ENCODE measurements around the gene OLA1. TPM values are rescaled to one million over a fixed set of nuclear protein-coding genes. Genes with fewer than 3 reads are reported as not detected.

OLA1 gene
- total and polyA plus RNA-seq, 9 of the 15 experiments (the other 6 are each of a cell fraction or from before 2014, with no cell fraction given) = 208 to 353 (median 225) TPM

DNA sequence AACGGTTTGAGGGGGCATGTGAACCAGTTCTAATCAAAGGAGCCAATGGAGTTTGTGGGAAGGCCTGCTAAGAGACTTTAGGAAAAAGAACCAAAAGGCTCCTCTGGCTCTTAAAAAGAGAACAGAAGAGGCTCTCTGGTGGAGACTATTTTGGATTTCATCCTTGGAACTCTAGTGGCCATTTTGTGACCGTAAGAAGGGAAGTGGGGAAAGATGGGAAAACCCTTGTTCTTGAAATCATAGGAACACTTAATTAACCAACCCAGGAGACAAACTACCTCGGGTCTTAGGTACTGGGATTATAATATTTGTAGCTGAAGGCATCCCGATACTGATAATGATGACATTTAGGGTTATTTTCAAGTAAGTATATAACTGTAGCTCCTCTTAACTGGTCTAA is 157.9 kb downstream of the OLA1 start:
- peaks cover 18% of the 10 kb centered on the region; the same call in 2 of the 3 replicates for H3K36me3 ChIP-seq (ENCODE audit: control insufficient read depth, insufficient read depth, low read length)
- H4K20me1 ChIP-seq (replicated peaks; ENCODE audit: control insufficient read depth, insufficient read depth, low read length) = no peaks in the 10 kb centered on the region
- ChIA-PET CTCF (ENCODE audit: low intra/inter-chr PET ratio) (interaction anchor here (0.7 kb wide), 1 partner anchor 15 kb away, joined by 3 read pairs; no protein-coding TSS in a partner anchor), POLR2A (no interaction called here)
- intact Hi-C loops (cut with micrococcal nuclease) (no loop called here), in situ Hi-C loops (cut with MboI) (no loop called here)
- no peaks in the 10 kb centered on the region for H3K9me1 ChIP-seq (ENCODE audit: control insufficient read depth, insufficient read depth, low read length)
- 85% methylated on average over 4 of the region's 4 CpGs for WGBS (ENCODE audit: insufficient coverage, low coverage, missing lambda C conversion rate)
- DNase-seq (ENCODE audit: extremely low read depth in 1 of 4, low spot score in 3 of 4) (no peak), ATAC-seq (no peak), FAIRE-seq (no peak)
- no peak overlapping the region for H3K27ac ChIP-seq (ENCODE audit: extremely low read depth, low read depth, low read length)
- no peak overlapping the region for H3K4me3 ChIP-seq
- no peaks in the 10 kb centered on the region for H3K9me3 ChIP-seq (replicated peaks; ENCODE audit: control insufficient read depth, insufficient read depth, low read depth, low read length)
- H2AFZ ChIP-seq (ENCODE audit: low read depth, low read length) = no peak overlapping the region
- H3K4me2 ChIP-seq (ENCODE audit: insufficient read depth, low read length) = no peak overlapping the region
- H3K4me1 ChIP-seq (replicated peaks in 1 of 2; ENCODE audit: control insufficient read depth in 2 of 2, insufficient read depth in 2 of 2, low read length in 2 of 2) = no peaks in the 10 kb centered on the region
- H3K79me2 ChIP-seq (ENCODE audit: control insufficient read depth, insufficient read depth, low read length) = no peaks in the 10 kb centered on the region
- BruUV-seq (replicated peaks) = no TSS peak
- no peaks in the 10 kb centered on the region for H3K27me3 ChIP-seq (ENCODE audit: control insufficient read depth in 2 of 2, insufficient read depth in 2 of 2, low read length in 2 of 2)
- no peak overlapping the region for H3K9ac ChIP-seq (ENCODE audit: insufficient read depth in 1 of 2, low read depth in 2 of 2, low read length in 2 of 2)
- TF ChIP-seq SNRNP70 (optimal IDR thresholded peaks at IDR 0.05; ENCODE audit: low read depth, low read length) = no peak
- TF ChIP-seq ZNF197 (CRISPR knock-in tag; IDR thresholded peaks at IDR 0.05; ENCODE audit: low read depth) = no peak
- no peak for TF ChIP-seq RNF2 (IDR thresholded peaks at IDR 0.05)
- no peak for TF ChIP-seq CXXC5 (CRISPR knock-in tag; IDR thresholded peaks at IDR 0.05)
- TF ChIP-seq, protein P1, sequence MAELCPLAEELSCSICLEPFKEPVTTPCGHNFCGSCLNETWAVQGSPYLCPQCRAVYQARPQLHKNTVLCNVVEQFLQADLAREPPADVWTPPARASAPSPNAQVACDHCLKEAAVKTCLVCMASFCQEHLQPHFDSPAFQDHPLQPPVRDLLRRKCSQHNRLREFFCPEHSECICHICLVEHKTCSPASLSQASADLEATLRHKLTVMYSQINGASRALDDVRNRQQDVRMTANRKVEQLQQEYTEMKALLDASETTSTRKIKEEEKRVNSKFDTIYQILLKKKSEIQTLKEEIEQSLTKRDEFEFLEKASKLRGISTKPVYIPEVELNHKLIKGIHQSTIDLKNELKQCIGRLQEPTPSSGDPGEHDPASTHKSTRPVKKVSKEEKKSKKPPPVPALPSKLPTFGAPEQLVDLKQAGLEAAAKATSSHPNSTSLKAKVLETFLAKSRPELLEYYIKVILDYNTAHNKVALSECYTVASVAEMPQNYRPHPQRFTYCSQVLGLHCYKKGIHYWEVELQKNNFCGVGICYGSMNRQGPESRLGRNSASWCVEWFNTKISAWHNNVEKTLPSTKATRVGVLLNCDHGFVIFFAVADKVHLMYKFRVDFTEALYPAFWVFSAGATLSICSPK (IDR thresholded peaks at IDR 0.05; ENCODE audit: borderline replicate concordance) = no peak
- TF ChIP-seq, protein P2, sequence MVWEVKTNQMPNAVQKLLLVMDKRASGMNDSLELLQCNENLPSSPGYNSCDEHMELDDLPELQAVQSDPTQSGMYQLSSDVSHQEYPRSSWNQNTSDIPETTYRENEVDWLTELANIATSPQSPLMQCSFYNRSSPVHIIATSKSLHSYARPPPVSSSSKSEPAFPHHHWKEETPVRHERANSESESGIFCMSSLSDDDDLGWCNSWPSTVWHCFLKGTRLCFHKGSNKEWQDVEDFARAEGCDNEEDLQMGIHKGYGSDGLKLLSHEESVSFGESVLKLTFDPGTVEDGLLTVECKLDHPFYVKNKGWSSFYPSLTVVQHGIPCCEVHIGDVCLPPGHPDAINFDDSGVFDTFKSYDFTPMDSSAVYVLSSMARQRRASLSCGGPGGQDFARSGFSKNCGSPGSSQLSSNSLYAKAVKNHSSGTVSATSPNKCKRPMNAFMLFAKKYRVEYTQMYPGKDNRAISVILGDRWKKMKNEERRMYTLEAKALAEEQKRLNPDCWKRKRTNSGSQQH (CRISPR knock-in tag; IDR thresholded peaks at IDR 0.05) = no peak
- TF ChIP-seq, protein P3, sequence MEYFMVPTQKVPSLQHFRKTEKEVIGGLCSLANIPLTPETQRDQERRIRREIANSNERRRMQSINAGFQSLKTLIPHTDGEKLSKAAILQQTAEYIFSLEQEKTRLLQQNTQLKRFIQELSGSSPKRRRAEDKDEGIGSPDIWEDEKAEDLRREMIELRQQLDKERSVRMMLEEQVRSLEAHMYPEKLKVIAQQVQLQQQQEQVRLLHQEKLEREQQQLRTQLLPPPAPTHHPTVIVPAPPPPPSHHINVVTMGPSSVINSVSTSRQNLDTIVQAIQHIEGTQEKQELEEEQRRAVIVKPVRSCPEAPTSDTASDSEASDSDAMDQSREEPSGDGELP (CRISPR knock-in tag; IDR thresholded peaks at IDR 0.05; ENCODE audit: borderline replicate concordance) = no peak

Data from K562 (cell line).